ENCODE results near the gene CFAP99. TPM values are rescaled to one million over a fixed set of nuclear protein-coding genes. Genes with fewer than 3 reads are reported as not detected.

The CFAP99 gene
- total RNA-seq, 1 donor from 2014 or later = not detected

- no peaks in the 10 kb centered on the region for H3K4me1 Mint-ChIP-seq
- peaks cover 10% of the 10 kb centered on the region for H3K27me3 Mint-ChIP-seq (ENCODE audit: insufficient read depth, low read depth)
- H3K27ac ChIP-seq = no peak overlapping the region
- H3K27me3 ChIP-seq = no peaks in the 10 kb centered on the region
- no peaks in the 10 kb centered on the region for H3F3A ChIP-seq (ENCODE audit: low read depth)
- no peaks in the 10 kb centered on the region for H3K9me3 Mint-ChIP-seq
- no peak overlapping the region for H3K4me2 ChIP-seq
- no peak overlapping the region for H3K4me3 ChIP-seq
- no peaks in the 10 kb centered on the region for H4K20me1 ChIP-seq (ENCODE audit: low read depth)
- no peaks in the 10 kb centered on the region for H3K36me3 Mint-ChIP-seq
- H3K4me1 ChIP-seq = no peaks in the 10 kb centered on the region
- DNase-seq (ENCODE audit: low spot score) = no peak
- H3K36me3 ChIP-seq = no peaks in the 10 kb centered on the region
- TF ChIP-seq EZH2 (IDR thresholded peaks at IDR 0.05) = no peak
- no peak for TF ChIP-seq CTCF (IDR thresholded peaks at IDR 0.05)
- TF ChIP-seq EZH2phosphoT487 (IDR thresholded peaks at IDR 0.05) = no peak
- no peaks in the 10 kb centered on the region for H3K9me3 ChIP-seq (ENCODE audit: low read depth)
- no peak overlapping the region for H2AFZ ChIP-seq (replicated peaks)
- no peak overlapping the region for H3K27ac Mint-ChIP-seq
- no peak overlapping the region for H3K4me3 Mint-ChIP-seq
- H3K79me2 ChIP-seq (ENCODE audit: low read depth) = no peaks in the 10 kb centered on the region
- no peak overlapping the region for H3K9ac ChIP-seq
Measured at GRCh38 chr4:2448589-2448988, 29.8 kb downstream of the CFAP99 start.

GRCh38 chr4:2449051-2449450, 30.3 kb downstream of the CFAP99 start:
- H3F3A ChIP-seq (ENCODE audit: low read depth) = no peaks in the 10 kb centered on the region
- Mint-ChIP-seq H3K36me3 (no peaks in the 10 kb centered on the region), H3K4me1 (no peaks in the 10 kb centered on the region), H3K9me3 (no peaks in the 10 kb centered on the region), H3K27ac (no peak overlapping the region), H3K4me3 (no peak overlapping the region), H3K27me3 (ENCODE audit: insufficient read depth, low read depth) (peaks cover 10% of the 10 kb centered on the region)
- no peak for DNase-seq (ENCODE audit: low spot score)
- H3K27me3 ChIP-seq = no peaks in the 10 kb centered on the region
- no peak overlapping the region for H2AFZ ChIP-seq (replicated peaks)
- TF ChIP-seq EZH2 (IDR thresholded peaks at IDR 0.05) (no peak), CTCF (IDR thresholded peaks at IDR 0.05) (no peak), EZH2phosphoT487 (IDR thresholded peaks at IDR 0.05) (no peak)
- H4K20me1 ChIP-seq (ENCODE audit: low read depth) = no peaks in the 10 kb centered on the region
- H3K79me2 ChIP-seq (ENCODE audit: low read depth) = no peaks in the 10 kb centered on the region
- H3K4me3 ChIP-seq = no peak overlapping the region
- no peak overlapping the region for H3K9ac ChIP-seq
- no peak overlapping the region for H3K4me2 ChIP-seq
- no peaks in the 10 kb centered on the region for H3K36me3 ChIP-seq
- no peaks in the 10 kb centered on the region for H3K9me3 ChIP-seq (ENCODE audit: low read depth)
- no peaks in the 10 kb centered on the region for H3K4me1 ChIP-seq
- H3K27ac ChIP-seq = no peak overlapping the region

- H3K9me3 ChIP-seq (ENCODE audit: low read depth) = no peaks in the 10 kb centered on the region
- H3K27me3 ChIP-seq = no peaks in the 10 kb centered on the region
- TF ChIP-seq CTCF (IDR thresholded peaks at IDR 0.05) = no peak
- H3K4me3 ChIP-seq = no peak overlapping the region
- no peaks in the 10 kb centered on the region for H3K4me1 ChIP-seq
- H3K36me3 ChIP-seq = no peaks in the 10 kb centered on the region
- DNase-seq (ENCODE audit: low spot score) = no peak
- H3K27me3 Mint-ChIP-seq (ENCODE audit: insufficient read depth, low read depth) = peaks cover 7% of the 10 kb centered on the region
- H3K4me1 Mint-ChIP-seq = no peaks in the 10 kb centered on the region
- H2AFZ ChIP-seq (replicated peaks) = no peak overlapping the region
- no peaks in the 10 kb centered on the region for H3K79me2 ChIP-seq (ENCODE audit: low read depth)
- peak overlapping the region; percentile 52 for H3K4me3 Mint-ChIP-seq
- no peaks in the 10 kb centered on the region for H3K9me3 Mint-ChIP-seq
- no peak overlapping the region for H3K4me2 ChIP-seq
- no peaks in the 10 kb centered on the region for H3K36me3 Mint-ChIP-seq
- no peak overlapping the region for H3K27ac ChIP-seq
- H3F3A ChIP-seq (ENCODE audit: low read depth) = no peaks in the 10 kb centered on the region
- no peak overlapping the region for H3K27ac Mint-ChIP-seq
- H4K20me1 ChIP-seq (ENCODE audit: low read depth) = no peaks in the 10 kb centered on the region
- H3K9ac ChIP-seq = no peak overlapping the region
Measured at GRCh38 chr4:2449511-2450392, 31.0 kb downstream of the CFAP99 start.
